Measurements from ENCODE around the gene GCLC. TPM values are rescaled to one million over a fixed set of nuclear protein-coding genes. Genes with fewer than 3 reads are reported as not detected.

Gene GCLC
- total RNA-seq, 2 donors from 2014 or later, result 22.9 to 30.8 TPM

DNA sequence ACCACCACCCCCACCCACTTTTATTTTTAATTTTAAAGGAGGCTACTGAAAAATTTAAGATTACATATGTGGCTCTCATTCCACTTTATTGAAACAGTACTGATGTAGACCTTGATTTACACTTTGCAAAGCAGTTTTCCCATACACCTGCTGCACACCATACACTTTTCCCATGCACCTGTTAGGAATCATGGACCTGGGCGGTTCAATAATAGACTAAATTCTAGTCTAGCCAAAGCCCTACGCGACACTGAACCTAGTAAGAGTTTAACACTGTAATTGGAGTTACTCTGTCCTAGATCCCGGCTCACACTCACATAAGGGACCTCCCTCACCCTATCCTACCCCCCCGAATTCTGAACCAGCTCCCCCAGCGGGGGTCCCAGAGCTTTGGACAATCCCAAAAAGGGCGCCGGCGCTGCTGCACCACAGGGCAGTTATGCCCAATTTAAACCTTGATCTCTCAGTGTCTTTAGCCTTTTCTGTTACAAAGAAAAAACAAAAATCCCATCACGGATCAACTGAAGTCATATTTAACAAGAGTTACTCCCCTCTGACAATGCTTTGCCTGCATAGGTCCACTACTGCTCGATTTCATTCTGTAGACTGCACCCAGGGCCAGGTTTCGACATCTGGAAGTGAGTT is 2.4 kb upstream of the GCLC start:
- no peak for ATAC-seq (replicated peaks in 1 of 2)
- Mint-ChIP-seq H3K4me3 (peak overlapping the region; percentile 90 to 94), H3K36me3 (ENCODE audit: insufficient read depth in 2 of 2) (peaks cover 1 to 4% of the 10 kb centered on the region in 2 donors), H3K27me3 (ENCODE audit: low read depth) (peaks cover 10% of the 10 kb centered on the region), H3K4me1 (ENCODE audit: low read depth) (peaks cover 40% of the 10 kb centered on the region), H3K9me3 (no peaks in the 10 kb centered on the region), H3K27ac (peak overlapping the region; percentile 29)
- DNase-seq, result no peak

DNA sequence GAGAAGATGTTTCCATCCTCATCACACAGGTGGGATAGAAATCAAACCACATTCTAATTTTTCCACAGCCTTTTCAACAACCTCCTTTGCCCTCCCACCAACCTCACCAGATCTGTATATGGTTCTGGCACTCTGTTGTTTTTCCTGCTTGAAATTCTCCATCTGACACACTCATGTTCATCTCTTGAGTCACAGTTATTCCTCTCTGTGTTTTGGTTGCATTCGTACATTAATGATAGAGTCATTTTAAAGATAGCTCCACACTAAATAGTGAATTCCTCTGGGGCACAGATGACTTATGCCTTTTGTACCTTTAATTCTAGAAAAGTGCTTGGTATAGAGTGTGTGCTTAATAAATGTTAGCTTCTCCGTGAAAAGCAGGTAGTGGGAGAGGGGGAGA is 1.4 kb upstream of the GCLC start:
- Mint-ChIP-seq H3K9me3 (no peaks in the 10 kb centered on the region), H3K4me3 (peak overlapping the region in 1 of 2 donors; percentile 9), H3K27ac (no peak overlapping the region), H3K27me3 (ENCODE audit: low read depth) (peaks cover 10% of the 10 kb centered on the region), H3K4me1 (ENCODE audit: low read depth) (peaks cover 50% of the 10 kb centered on the region), H3K36me3 (ENCODE audit: insufficient read depth in 2 of 2) (peaks cover 1 to 4% of the 10 kb centered on the region in 2 donors)
- DNase-seq (no peak), ATAC-seq (replicated peaks in 1 of 2) (no peak)

DNA sequence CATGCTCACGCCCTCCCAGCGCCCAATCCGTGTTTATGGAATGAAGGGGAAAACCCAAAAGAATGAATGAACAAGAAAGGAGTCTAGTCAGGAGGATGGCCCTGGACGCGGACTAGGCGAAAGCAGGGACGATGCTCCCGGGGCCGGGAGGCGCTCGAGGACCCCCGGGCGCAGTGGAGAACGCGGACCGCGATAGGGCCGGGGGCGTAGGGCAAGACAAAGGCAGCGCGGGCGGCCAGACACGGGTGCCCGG is 758 bp downstream of the GCLC start:
- H3K36me3 Mint-ChIP-seq (ENCODE audit: insufficient read depth in 2 of 2), result peaks cover 3 to 4% of the 10 kb centered on the region in 2 donors
- no peaks in the 10 kb centered on the region for H3K9me3 Mint-ChIP-seq
- ATAC-seq (replicated peaks in 1 of 2), result no peak
- H3K27me3 Mint-ChIP-seq (ENCODE audit: low read depth), result peaks cover 10% of the 10 kb centered on the region
- DNase-seq, result no peak
- peak overlapping the region; percentile 93 for H3K27ac Mint-ChIP-seq
- peaks cover 58% of the 10 kb centered on the region for H3K4me1 Mint-ChIP-seq (ENCODE audit: low read depth)
- peak overlapping the region; percentile 94 to 98 for H3K4me3 Mint-ChIP-seq

DNA sequence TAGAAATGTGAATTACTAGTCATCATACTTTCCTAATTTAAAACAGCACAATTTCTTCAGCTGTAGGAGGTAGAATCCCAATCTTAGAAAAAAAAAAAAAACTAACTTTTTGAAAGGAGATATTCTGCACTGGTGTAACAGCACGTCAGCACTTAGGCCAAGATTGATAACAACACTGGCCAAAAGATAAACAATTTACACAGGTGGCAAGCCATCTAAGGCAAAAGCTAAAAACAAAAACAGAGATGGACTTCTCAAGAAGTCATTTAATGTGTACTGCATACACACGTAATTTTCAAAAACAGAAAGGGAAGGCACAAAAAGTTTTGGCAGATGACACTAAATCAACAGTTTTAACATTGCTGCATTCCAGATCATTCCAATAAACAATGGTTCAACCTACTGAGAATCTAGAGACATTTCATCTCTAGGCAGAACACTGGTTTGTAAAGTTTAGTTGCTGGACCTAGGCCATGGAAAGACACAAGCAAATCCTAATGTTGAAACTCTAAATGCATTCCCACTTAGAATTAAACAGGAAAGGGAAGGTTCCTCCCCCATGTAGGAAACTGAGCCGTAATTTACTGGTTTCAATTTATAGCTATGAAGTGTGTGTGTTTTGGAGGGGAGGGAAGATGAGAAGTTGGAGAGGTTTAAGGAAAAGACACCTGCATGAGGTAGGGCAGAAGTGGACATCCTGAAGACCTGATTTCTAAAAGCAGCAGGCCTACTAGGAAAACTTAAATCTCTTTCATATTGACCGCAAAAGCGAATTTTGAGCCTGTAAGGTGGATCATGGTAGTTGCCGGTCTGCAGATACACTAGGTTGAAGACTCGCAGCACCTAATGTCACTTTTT is 1.3 kb downstream of the GCLC start:
- H3K27me3 Mint-ChIP-seq (ENCODE audit: low read depth), result peaks cover 10% of the 10 kb centered on the region
- H3K4me1 Mint-ChIP-seq (ENCODE audit: low read depth), result peaks cover 64% of the 10 kb centered on the region
- peak overlapping the region; percentile 93 for H3K27ac Mint-ChIP-seq
- H3K36me3 Mint-ChIP-seq (ENCODE audit: insufficient read depth in 2 of 2), result peaks cover 3 to 4% of the 10 kb centered on the region in 2 donors
- no peak for DNase-seq
- H3K9me3 Mint-ChIP-seq, result no peaks in the 10 kb centered on the region
- no peak for ATAC-seq (replicated peaks in 1 of 2)
- H3K4me3 Mint-ChIP-seq, result peak overlapping the region; percentile 94 to 98

DNA sequence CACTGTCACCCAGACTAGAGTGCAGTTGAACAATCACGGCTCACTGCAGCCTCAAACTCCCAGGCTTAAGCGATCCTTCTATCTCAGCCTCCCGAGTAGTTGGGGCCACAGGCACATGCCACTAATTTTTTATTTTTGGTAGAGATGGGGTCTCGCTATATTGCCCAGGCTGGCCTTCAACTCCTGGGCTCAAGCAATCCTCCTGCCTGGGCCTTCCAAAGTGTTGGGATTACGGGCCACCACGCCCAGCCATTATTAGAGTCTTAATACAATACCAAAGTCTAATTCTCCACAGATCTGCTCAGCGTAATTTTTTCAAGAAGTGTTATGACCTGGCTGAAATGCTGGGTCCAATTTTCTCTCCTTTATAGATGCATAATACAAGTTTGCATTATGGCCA is 3.0 kb downstream of the GCLC start:
- Mint-ChIP-seq H3K9me3 (no peaks in the 10 kb centered on the region), H3K4me1 (ENCODE audit: low read depth) (peaks cover 60% of the 10 kb centered on the region), H3K27ac (no peak overlapping the region), H3K4me3 (peak overlapping the region in 1 of 2 donors; percentile 94), H3K27me3 (ENCODE audit: low read depth) (peaks cover 10% of the 10 kb centered on the region), H3K36me3 (ENCODE audit: insufficient read depth in 2 of 2) (peaks cover 3 to 4% of the 10 kb centered on the region in 2 donors)
- no peak for DNase-seq
- ATAC-seq (replicated peaks in 1 of 2), result no peak

DNA sequence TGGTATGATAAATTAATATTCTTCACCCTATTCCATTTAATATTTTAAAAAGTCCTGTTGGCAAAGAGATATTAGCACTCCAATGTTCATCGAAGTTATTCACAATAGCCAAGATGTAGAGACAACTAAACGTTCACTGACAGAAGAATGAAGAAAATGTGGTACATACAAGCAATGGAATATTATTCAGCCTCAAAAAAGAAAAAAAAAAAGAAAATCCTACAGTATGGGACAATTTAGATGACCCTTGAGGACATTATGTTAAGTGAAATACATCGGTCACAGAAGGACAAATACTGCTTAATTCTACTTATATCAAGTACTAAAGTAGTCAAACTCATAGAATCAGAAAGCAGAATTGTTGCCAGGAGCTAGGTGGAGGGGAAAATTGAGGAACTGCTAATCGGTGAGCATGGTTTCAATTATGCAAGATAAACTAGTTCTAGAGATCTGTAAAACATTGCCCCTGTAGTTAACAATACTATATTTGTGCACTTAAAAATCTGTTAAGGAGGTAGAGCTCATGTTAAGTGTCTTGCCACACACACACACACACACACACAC is 4.7 kb downstream of the GCLC start:
- no peak for ATAC-seq (replicated peaks in 1 of 2)
- DNase-seq, result no peak
- Mint-ChIP-seq H3K4me3 (peak overlapping the region in 1 of 2 donors; percentile 6), H3K4me1 (ENCODE audit: low read depth) (peaks cover 55% of the 10 kb centered on the region), H3K27ac (no peak overlapping the region), H3K27me3 (ENCODE audit: low read depth) (no peaks in the 10 kb centered on the region), H3K36me3 (ENCODE audit: insufficient read depth in 2 of 2) (peaks cover 3 to 4% of the 10 kb centered on the region in 2 donors), H3K9me3 (no peaks in the 10 kb centered on the region)

DNA sequence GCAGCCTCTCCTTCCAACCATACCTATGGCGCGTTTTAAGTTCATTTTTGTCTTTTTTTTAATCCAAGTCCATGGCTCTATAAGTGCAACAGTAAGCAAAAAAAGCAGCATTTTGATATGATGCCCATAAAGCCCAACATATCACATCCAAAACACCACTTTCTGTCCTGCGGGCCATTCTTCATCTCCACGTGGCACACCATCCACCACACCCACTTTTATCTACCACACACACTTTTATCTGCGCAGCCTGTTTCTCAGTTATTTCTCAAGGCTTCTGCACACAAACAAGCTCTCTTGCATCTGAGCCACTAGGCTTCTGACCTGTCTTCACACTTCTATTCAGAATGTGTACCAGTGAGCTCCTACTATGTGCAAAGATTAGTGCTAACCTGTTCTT is 5.3 kb downstream of the GCLC start:
- ATAC-seq (replicated peaks in 1 of 2) (no peak), DNase-seq (no peak)
- Mint-ChIP-seq H3K4me3 (no peak overlapping the region), H3K36me3 (ENCODE audit: insufficient read depth in 2 of 2) (peaks cover 3 to 4% of the 10 kb centered on the region in 2 donors), H3K27me3 (ENCODE audit: low read depth) (no peaks in the 10 kb centered on the region), H3K9me3 (no peaks in the 10 kb centered on the region), H3K27ac (no peak overlapping the region), H3K4me1 (ENCODE audit: low read depth) (peaks cover 51% of the 10 kb centered on the region)

DNA sequence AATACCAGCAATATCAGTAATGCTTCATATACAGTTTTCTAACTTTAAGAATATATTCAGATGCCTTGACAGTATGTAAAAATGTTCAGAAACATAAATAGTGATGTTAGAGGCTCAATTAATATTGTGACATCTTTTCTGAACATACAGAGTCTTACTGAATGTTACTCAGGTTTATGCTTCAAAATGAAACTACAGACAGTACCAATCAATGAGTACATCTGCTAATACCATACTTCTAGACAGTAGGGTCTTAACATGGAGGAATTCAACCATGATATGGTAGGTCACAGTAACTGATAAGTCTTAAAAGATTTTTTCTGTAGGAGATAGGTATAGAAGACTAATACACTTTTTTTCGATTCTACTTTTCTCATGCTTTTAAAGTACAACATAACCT is 8.3 kb downstream of the GCLC start:
- peaks cover 44% of the 10 kb centered on the region for H3K4me1 Mint-ChIP-seq (ENCODE audit: low read depth)
- DNase-seq (no peak), ATAC-seq (replicated peaks in 1 of 2) (no peak)
- H3K36me3 Mint-ChIP-seq (ENCODE audit: insufficient read depth in 2 of 2), result peaks cover 0 to 2% of the 10 kb centered on the region in 2 donors
- H3K4me3 Mint-ChIP-seq, result no peak overlapping the region
- no peaks in the 10 kb centered on the region for H3K27me3 Mint-ChIP-seq (ENCODE audit: low read depth)
- no peak overlapping the region for H3K27ac Mint-ChIP-seq
- no peaks in the 10 kb centered on the region for H3K9me3 Mint-ChIP-seq

DNA sequence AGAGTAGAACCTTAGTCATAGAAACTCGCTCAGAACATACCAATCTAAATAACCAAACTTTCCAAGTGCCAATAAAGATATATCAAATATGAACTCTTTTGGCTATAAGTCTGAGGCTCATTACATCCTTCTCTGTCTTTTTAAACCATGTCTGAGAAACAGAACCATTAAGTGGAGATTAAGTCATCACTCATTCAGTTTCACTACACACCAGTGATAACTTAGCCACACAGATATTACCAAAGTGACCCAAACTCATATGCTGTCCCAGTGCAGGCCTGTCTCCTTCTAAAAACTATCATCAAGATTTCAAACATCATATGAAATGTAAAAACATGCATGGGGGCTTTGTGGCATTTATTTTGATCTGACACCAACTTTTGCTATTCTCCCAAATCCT is 12.0 kb downstream of the GCLC start:
- ATAC-seq (replicated peaks in 1 of 2), result peak in 1 of 2 donors; percentile 23
- Mint-ChIP-seq H3K4me1 (ENCODE audit: low read depth) (peaks cover 43% of the 10 kb centered on the region), H3K27ac (no peak overlapping the region), H3K9me3 (no peaks in the 10 kb centered on the region), H3K36me3 (ENCODE audit: insufficient read depth in 2 of 2) (no peaks in the 10 kb centered on the region), H3K27me3 (ENCODE audit: low read depth) (no peaks in the 10 kb centered on the region), H3K4me3 (no peak overlapping the region)
- no peak for DNase-seq

DNA sequence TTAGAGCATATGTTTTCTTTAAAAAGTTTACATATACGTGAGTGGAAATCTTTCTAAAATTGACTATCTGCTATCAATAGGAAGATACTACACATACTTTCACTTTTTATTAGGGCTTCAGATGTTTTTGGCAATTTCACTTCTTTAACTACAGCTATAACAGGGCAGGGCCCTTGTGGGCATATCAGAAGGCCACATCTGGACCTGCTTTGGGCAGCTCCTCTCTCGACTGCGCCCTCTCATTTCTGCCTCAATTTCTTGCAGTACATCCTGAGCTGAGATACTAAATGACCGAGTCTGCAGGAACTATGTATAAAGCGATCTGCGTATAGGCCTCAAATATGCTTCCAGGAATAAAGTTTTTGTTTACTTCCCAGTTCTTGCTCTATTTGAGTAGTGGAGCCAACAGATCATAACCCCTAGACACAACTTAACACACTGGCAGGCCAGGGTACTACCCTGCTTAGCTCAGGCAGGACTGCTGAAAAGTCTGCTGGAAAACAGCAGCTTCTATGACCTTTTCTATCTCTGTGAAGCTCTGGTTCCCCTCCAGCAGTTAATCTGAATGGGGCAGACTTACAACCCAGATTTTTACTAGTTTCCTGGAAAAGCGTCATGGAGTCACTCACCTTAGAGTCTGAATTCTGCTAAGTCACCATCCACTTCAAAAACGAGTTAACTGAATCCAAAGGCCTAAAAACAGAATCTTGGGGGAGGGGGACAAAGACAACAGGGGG is 12.7 kb downstream of the GCLC start:
- Mint-ChIP-seq H3K27ac (peak overlapping the region; percentile 83), H3K27me3 (ENCODE audit: low read depth) (no peaks in the 10 kb centered on the region), H3K36me3 (ENCODE audit: insufficient read depth in 2 of 2) (no peaks in the 10 kb centered on the region), H3K9me3 (no peaks in the 10 kb centered on the region), H3K4me3 (peak overlapping the region; percentile 38 to 45), H3K4me1 (ENCODE audit: low read depth) (peaks cover 43% of the 10 kb centered on the region)
- peak in 1 of 2 donors; percentile 20 for ATAC-seq (replicated peaks in 1 of 2)
- DNase-seq, result no peak

DNA sequence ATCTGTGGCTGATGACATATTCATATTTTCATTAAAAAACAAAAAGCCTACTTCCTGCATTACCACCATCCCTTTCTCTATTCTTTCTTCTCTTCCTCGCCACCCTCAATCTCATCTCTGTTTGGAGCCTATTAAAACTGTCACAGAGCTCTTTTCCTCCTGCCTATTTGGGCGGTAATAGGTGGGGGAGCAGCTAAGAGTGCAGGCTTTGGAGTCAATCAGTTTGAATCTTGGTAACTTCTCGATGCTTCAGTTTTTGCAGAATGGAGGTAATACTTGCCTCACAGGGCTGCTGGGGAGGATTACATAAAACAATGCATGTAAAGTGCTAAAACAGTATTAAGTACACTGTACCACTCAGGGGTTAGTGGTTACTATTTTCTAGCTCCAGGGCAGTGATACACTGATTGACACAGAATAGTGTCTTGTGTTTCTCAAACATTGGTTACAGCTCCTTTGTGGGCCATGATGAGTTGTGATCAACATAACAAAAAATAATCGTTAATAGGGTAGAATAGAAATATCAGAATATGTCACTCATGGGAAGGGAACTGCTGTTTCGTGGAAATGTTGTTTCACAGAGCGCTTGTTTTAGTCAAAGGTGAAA is 14.0 kb downstream of the GCLC start:
- no peaks in the 10 kb centered on the region for H3K9me3 Mint-ChIP-seq
- no peaks in the 10 kb centered on the region for H3K27me3 Mint-ChIP-seq (ENCODE audit: low read depth)
- H3K4me1 Mint-ChIP-seq (ENCODE audit: low read depth), result peaks cover 39% of the 10 kb centered on the region
- H3K27ac Mint-ChIP-seq, result no peak overlapping the region
- ATAC-seq (replicated peaks in 1 of 2) (no peak), DNase-seq (no peak)
- H3K4me3 Mint-ChIP-seq, result no peak overlapping the region
- H3K36me3 Mint-ChIP-seq (ENCODE audit: insufficient read depth in 2 of 2), result no peaks in the 10 kb centered on the region

DNA sequence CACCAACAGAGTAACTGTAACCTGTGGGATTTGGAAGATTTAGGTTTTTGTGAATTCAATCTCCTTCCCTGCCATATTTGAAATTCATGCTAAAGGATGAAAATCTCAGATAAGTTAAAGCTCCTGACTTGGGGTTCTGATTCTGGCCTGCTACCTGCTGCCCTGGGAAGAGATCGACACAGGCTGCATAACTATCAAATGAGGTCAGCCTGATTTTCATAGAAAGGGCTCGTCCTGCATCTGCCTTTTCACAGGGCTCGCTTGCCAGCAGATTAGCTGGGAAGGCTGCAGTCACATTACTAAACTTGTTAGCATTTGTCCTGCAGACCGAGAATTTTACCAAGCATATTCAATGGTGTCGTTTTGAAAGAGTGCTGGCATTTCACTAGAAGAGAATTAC is 14.6 kb downstream of the GCLC start:
- H3K4me1 Mint-ChIP-seq (ENCODE audit: low read depth), result peaks cover 36% of the 10 kb centered on the region
- no peaks in the 10 kb centered on the region for H3K36me3 Mint-ChIP-seq (ENCODE audit: insufficient read depth in 2 of 2)
- no peaks in the 10 kb centered on the region for H3K9me3 Mint-ChIP-seq
- no peak overlapping the region for H3K27ac Mint-ChIP-seq
- no peak overlapping the region for H3K4me3 Mint-ChIP-seq
- no peak for ATAC-seq (replicated peaks in 1 of 2)
- no peaks in the 10 kb centered on the region for H3K27me3 Mint-ChIP-seq (ENCODE audit: low read depth)
- DNase-seq, result no peak

Data from activated T-cell treated with anti-CD3 and anti-CD28 coated beads, Interleukin-2, amount 50 U/mL, for 72 hours (primary cell).